Measurements from ENCODE around the gene INSR. TPM values are rescaled to one million over a fixed set of nuclear protein-coding genes. Genes with fewer than 3 reads are reported as not detected.
"Not testable (repeated sequence)": the region's sequence is repeated elsewhere in the genome, so short reads cannot be mapped to it uniquely, and the experiment has no call there.

Gene INSR
- polyA plus RNA-seq, 3 donors: 25.0 to 37.6 (median 31.3) TPM

- DNase-seq: no peak
These were observed 34.1 kb downstream of the INSR start for GRCh38 chr19:7260161-7260560.

GRCh38 chr19:7258840-7259395 lies 35.3 kb downstream of the INSR start:
- DNase-seq: no peak

- DNase-seq: no peak
These were observed 36.0 kb downstream of the INSR start for GRCh38 chr19:7258041-7258839.

GRCh38 chr19:7257148-7258040 lies 36.8 kb downstream of the INSR start:
- DNase-seq: no peak

GRCh38 chr19:7255631-7256030 lies 38.6 kb downstream of the INSR start:
- DNase-seq: no peak

GRCh38 chr19:7255119-7255518 lies 39.1 kb downstream of the INSR start:
- DNase-seq: no peak

- peak; percentile 42 for DNase-seq
These were observed 39.6 kb downstream of the INSR start for GRCh38 chr19:7254590-7254989.

GRCh38 chr19:7252364-7252763 lies 41.9 kb downstream of the INSR start:
- DNase-seq: no peak

- DNase-seq: no peak
These were observed 42.7 kb downstream of the INSR start for GRCh38 chr19:7251494-7251893.

GRCh38 chr19:7250951-7251350 lies 43.3 kb downstream of the INSR start:
- DNase-seq: no peak

GRCh38 chr19:7250057-7250596 lies 44.1 kb downstream of the INSR start:
- no peak for DNase-seq

GRCh38 chr19:7247155-7247554 lies 47.1 kb downstream of the INSR start:
- DNase-seq: no peak

GRCh38 chr19:7246601-7247000 lies 47.6 kb downstream of the INSR start:
- DNase-seq: no peak

GRCh38 chr19:7242601-7243258 lies 51.5 kb downstream of the INSR start:
- DNase-seq: no peak

- DNase-seq: no peak
These were observed 56.2 kb downstream of the INSR start for GRCh38 chr19:7238051-7238450.

- no peak for DNase-seq
These were observed 58.1 kb downstream of the INSR start for GRCh38 chr19:7236153-7236552.

- no peak for DNase-seq
These were observed 63.4 kb downstream of the INSR start for GRCh38 chr19:7230826-7231225.

GRCh38 chr19:7229735-7230134 lies 64.5 kb downstream of the INSR start:
- DNase-seq: no peak

- DNase-seq: no peak
These were observed 65.2 kb downstream of the INSR start for GRCh38 chr19:7228935-7229541.

GRCh38 chr19:7227735-7228134 lies 66.5 kb downstream of the INSR start:
- no peak for DNase-seq

- not testable (repeated sequence) for DNase-seq
These were observed 67.1 kb downstream of the INSR start for GRCh38 chr19:7227149-7227548.
